GM12873 (cell line): ENCODE measurements around the gene HSPA12A.

ENCODE experiments used
- CTCF ChIP-seq: IDR thresholded peaks from 2 replicates; pipeline ENCODE4 v1.5.1; 2012; ENCODE audit warnings: low read depth, mild to moderate bottlenecking, moderate library complexity, low read length, control low read depth; ENCODE audit not compliant: insufficient read depth; ENCODE audit errors: missing control alignments

The HSPA12A gene

GRCh38 chr10:116687633-116688032 is 54.7 kb downstream of the HSPA12A start:
- TF ChIP-seq CTCF: no peak

GRCh38 chr10:116686632-116687031 is 55.7 kb downstream of the HSPA12A start:
- TF ChIP-seq CTCF: no peak

- no peak for TF ChIP-seq CTCF
Observed at GRCh38 chr10:116685807-116686206, 56.6 kb downstream of the HSPA12A start.

- TF ChIP-seq CTCF: no peak
Observed at GRCh38 chr10:116684781-116685180, 57.6 kb downstream of the HSPA12A start.

- no peak for TF ChIP-seq CTCF
Observed at GRCh38 chr10:116683821-116684220, 58.5 kb downstream of the HSPA12A start.

- TF ChIP-seq CTCF: no peak
Observed at GRCh38 chr10:116683166-116683565, 59.2 kb downstream of the HSPA12A start.

- TF ChIP-seq CTCF: no peak
Observed at GRCh38 chr10:116679351-116679750, 63.0 kb downstream of the HSPA12A start.
